Activated B cell treated with CpG ODN at 0.5 μM for 24 hours (primary cell): ENCODE results near the gene NUFIP1. TPM values are rescaled to one million over a fixed set of nuclear protein-coding genes. Genes with fewer than 3 reads are reported as not detected.
"Not testable (repeated sequence)": the region's sequence is repeated elsewhere in the genome, so short reads cannot be mapped to it uniquely, and the experiment has no call there.

Experiments used
- ATAC-seq: fragments of 200-7000 bp; cut with Tn5 transposase; one replicate; pipeline ENCODE4 v1.10.0; 2021; ENCODE audit warnings: low read depth, mild to moderate bottlenecking, moderate library complexity
- CTCF ChIA-PET: fragments of 350-600 bp; sonication (Branson Sonifier 250); formaldehyde crosslinking; loops from one replicate; lab custom pipeline; 2021; ENCODE audit warnings: antibody characterized with exemption; lab: Charles Lee
- POLR2A ChIA-PET: fragments of 350-600 bp; sonication (Branson Sonifier 250); formaldehyde crosslinking; loops from one replicate; lab custom pipeline; 2021; ENCODE audit warnings: antibody characterized with exemption; lab: Charles Lee
- DNase-seq: peaks from one replicate; pipeline ENCODE4 v3.0.0; 2022
- H3K27ac Mint-ChIP-seq: one replicate; pipeline ENCODE4 v1.8.0; 2020; ENCODE audit warnings: mixed read lengths
- H3K27me3 Mint-ChIP-seq: one replicate; pipeline ENCODE4 v1.8.0; 2021; ENCODE audit warnings: mixed read lengths
- H3K36me3 Mint-ChIP-seq: one replicate; pipeline ENCODE4 v1.8.0; 2021; ENCODE audit warnings: low read depth, mixed read lengths
- H3K4me1 Mint-ChIP-seq: one replicate; pipeline ENCODE4 v1.8.0; 2021; ENCODE audit warnings: mixed read lengths
- H3K4me3 Mint-ChIP-seq: one replicate; pipeline ENCODE4 v1.8.0; 2020; ENCODE audit warnings: mild to moderate bottlenecking, mixed read lengths
- H3K9me3 Mint-ChIP-seq: one replicate; pipeline ENCODE4 v1.8.0; 2020; ENCODE audit warnings: mixed read lengths
- intact Hi-C: fragments of 100-400 bp; cut with micrococcal nuclease; formaldehyde crosslinking; loops from one replicate; pipeline ENCODE4 v1.15.1; 2024
- total RNA-seq: library from RNA; stranded (reverse); gene quantifications from 2 replicates; pipeline ENCODE4 v1.2.3, GENCODE V29; 2022
- TF ChIP-seq, protein P1 (sequence below): fragments of 200-600 bp; IDR thresholded peaks from one replicate; pipeline ENCODE4 v1.8.0; 2022; ENCODE audit warnings: antibody characterized with exemption, mild to moderate bottlenecking

The NUFIP1 gene
- total RNA-seq, 1 donor from 2014 or later = 7.8 TPM

DNA sequence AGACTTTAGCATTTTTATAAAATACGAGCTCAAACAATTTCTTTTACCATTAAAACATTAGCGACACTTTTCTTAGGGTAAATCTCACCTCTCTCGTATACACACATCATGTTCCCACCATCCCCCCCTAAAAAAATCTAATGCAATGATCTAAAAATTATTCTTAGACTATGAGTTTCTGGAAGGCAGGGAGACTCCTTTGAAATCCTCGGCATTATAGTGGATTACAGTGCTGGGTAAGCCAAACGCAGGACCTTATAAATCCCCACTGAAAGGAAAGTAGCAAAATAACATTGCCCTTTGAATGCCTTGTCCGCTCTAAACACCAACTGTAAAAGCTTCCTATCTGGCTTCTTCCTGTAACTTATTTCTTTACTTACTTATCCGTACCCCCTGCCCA lies 35.0 kb downstream of the NUFIP1 start:
- no peaks in the 10 kb centered on the region for H3K27me3 Mint-ChIP-seq
- intact Hi-C loops = no loop called here
- TF ChIP-seq, protein P1, sequence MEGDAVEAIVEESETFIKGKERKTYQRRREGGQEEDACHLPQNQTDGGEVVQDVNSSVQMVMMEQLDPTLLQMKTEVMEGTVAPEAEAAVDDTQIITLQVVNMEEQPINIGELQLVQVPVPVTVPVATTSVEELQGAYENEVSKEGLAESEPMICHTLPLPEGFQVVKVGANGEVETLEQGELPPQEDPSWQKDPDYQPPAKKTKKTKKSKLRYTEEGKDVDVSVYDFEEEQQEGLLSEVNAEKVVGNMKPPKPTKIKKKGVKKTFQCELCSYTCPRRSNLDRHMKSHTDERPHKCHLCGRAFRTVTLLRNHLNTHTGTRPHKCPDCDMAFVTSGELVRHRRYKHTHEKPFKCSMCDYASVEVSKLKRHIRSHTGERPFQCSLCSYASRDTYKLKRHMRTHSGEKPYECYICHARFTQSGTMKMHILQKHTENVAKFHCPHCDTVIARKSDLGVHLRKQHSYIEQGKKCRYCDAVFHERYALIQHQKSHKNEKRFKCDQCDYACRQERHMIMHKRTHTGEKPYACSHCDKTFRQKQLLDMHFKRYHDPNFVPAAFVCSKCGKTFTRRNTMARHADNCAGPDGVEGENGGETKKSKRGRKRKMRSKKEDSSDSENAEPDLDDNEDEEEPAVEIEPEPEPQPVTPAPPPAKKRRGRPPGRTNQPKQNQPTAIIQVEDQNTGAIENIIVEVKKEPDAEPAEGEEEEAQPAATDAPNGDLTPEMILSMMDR = no peak
- no peaks in the 10 kb centered on the region for H3K4me1 Mint-ChIP-seq
- ATAC-seq (no peak), DNase-seq (no peak)
- H3K4me3 Mint-ChIP-seq = no peak overlapping the region
- H3K9me3 Mint-ChIP-seq = no peaks in the 10 kb centered on the region
- peaks cover 43% of the 10 kb centered on the region for H3K36me3 Mint-ChIP-seq
- POLR2A ChIA-PET = no interaction called here
- CTCF ChIA-PET = no interaction called here
- H3K27ac Mint-ChIP-seq = no peak overlapping the region

DNA sequence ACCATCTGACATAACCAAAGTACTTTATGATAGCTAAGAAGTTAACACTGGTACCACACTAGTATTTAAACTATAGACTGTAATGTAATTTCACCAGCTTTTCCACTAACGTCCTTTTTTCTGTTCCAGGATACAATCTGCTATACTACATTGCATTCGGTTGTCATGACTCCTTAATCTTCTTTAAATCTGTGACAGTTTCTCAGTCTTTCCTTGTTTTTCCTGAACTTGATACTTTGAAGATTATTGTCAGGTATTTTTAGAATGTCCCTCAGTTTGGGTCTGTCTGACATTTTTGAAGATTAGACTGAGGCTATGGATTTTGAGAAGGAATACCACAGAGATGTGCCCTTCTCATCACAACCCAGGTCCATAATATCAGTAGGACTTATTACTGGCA lies 36.6 kb downstream of the NUFIP1 start:
- no peaks in the 10 kb centered on the region for H3K4me1 Mint-ChIP-seq
- no peaks in the 10 kb centered on the region for H3K9me3 Mint-ChIP-seq
- ATAC-seq = no peak
- POLR2A ChIA-PET = no interaction called here
- CTCF ChIA-PET = no interaction called here
- intact Hi-C loops = no loop called here
- no peaks in the 10 kb centered on the region for H3K27me3 Mint-ChIP-seq
- no peak overlapping the region for H3K27ac Mint-ChIP-seq
- peaks cover 43% of the 10 kb centered on the region for H3K36me3 Mint-ChIP-seq
- H3K4me3 Mint-ChIP-seq = no peak overlapping the region
- TF ChIP-seq, protein P1 = no peak
- DNase-seq = no peak

DNA sequence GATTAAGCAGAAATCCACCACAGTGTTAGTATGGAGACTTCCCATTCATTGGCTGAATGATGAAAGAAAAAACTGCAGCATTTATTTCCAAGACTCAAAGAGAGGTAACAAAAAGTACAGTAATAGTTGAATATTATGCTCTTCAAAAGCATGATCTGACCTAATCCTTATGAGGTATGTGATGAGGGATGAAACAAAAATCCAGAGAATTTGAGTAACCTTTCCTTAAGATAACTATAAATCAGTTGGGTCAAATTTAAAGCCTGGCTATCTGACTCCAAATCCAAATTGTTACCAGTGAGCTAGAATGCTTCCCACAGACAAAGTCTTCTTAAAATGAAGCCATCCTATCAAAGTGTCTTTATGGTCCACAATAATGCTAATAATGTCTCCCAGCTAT lies 38.1 kb downstream of the NUFIP1 start:
- DNase-seq (no peak), ATAC-seq (no peak)
- Mint-ChIP-seq H3K4me1 (no peaks in the 10 kb centered on the region), H3K4me3 (no peak overlapping the region), H3K27ac (no peak overlapping the region), H3K9me3 (no peaks in the 10 kb centered on the region), H3K27me3 (no peaks in the 10 kb centered on the region), H3K36me3 (peaks cover 44% of the 10 kb centered on the region)
- TF ChIP-seq, protein P1 = no peak
- intact Hi-C loops = no loop called here
- ChIA-PET POLR2A (no interaction called here), CTCF (no interaction called here)

DNA sequence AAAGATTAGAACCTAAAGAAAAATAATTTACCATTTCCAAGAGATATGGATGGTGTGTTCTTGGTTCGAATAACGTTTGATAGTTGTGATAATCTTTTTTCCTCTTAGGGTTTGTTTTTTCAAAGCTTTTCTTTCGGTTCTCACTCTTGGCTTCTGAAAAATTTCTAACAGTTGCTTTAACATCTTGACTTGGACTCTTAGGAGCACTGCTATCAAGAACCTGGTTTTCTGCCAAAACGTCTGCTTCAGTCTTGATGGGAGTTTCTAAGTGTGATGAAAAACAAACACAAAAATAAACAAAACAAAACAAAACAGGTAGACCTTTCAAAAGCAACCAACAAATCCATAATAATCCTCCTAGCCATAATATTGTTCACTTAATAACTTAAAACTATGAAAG lies 45.9 kb downstream of the NUFIP1 start:
- H3K27me3 Mint-ChIP-seq, H3K9me3 Mint-ChIP-seq, ATAC-seq, DNase-seq, H3K27ac Mint-ChIP-seq, intact Hi-C loops, H3K4me3 Mint-ChIP-seq, H3K4me1 Mint-ChIP-seq: not testable (repeated sequence)
- peaks cover 38% of the 10 kb centered on the region for H3K36me3 Mint-ChIP-seq
- CTCF ChIA-PET = interaction anchor here (0.8 kb wide), 1 partner anchor 125 kb away, joined by 4 read pairs; no protein-coding TSS in a partner anchor
- POLR2A ChIA-PET = interaction anchor here (0.7 kb wide), 1 partner anchor 72 kb away, joined by 3 read pairs; no protein-coding TSS in a partner anchor

DNA sequence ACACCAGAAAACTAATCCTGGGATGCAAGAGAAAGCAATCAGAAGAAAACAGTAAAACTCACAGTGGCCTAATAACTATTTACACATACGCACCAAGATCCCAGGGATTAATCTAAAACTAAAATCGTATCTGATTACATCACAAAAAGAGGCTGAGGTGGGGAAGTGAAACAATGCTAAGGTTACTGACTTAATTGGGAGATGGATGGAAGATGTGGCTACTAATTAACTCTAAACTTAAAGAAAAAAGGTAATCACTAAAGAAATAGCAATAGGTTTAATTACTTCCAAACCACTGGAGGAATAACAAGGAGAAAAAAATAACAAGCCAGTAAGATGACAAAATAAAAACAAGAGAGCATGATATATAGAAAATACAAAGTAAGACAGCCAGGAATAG lies 50.4 kb downstream of the NUFIP1 start:
- Mint-ChIP-seq H3K4me1 (no peaks in the 10 kb centered on the region), H3K4me3 (no peak overlapping the region), H3K36me3 (peaks cover 29% of the 10 kb centered on the region), H3K27me3 (no peaks in the 10 kb centered on the region), H3K27ac (peak overlapping the region; percentile 13), H3K9me3 (no peaks in the 10 kb centered on the region)
- POLR2A ChIA-PET = no interaction called here
- TF ChIP-seq, protein P1 = no peak
- CTCF ChIA-PET = no interaction called here
- no peak for ATAC-seq
- intact Hi-C loops = no loop called here
- no peak for DNase-seq

DNA sequence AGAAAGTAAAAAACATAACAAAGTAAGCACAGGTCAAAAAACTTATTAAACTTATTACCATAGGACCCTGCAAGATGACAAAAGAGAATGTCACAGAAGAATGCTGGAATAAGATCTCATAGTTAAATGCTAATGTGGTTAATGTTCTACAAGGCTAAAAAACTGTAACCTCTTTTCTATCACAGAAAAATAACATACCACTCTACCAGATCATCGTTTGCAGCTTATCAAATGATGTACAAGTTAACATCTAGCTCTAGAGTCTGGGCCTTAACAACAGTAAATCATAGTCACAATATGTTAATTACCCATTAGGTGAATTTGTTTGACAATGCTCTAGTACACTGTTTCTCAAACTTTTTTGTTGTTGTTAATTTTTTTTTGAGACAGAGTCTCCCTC lies 53.0 kb downstream of the NUFIP1 start:
- Mint-ChIP-seq H3K4me3 (no peak overlapping the region), H3K9me3 (no peaks in the 10 kb centered on the region), H3K27me3 (no peaks in the 10 kb centered on the region), H3K4me1 (no peaks in the 10 kb centered on the region), H3K36me3 (peaks cover 10% of the 10 kb centered on the region), H3K27ac (no peak overlapping the region)
- CTCF ChIA-PET = no interaction called here
- DNase-seq = no peak
- TF ChIP-seq, protein P1 = no peak
- no peak for ATAC-seq
- intact Hi-C loops = no loop called here
- POLR2A ChIA-PET = no interaction called here
